NCI-H1436 treated with DMSO at 0.1 percent for 48 hours (cell line): ENCODE measurements around the gene FMO1.
"Not testable (repeated sequence)": the region's sequence is repeated elsewhere in the genome, so short reads cannot be mapped to it uniquely, and the experiment has no call there.

ENCODE experiments used
- DNase-seq: peaks from one replicate; lab custom pipeline; 2025; lab: John Stamatoyannopoulos, UW

Gene FMO1

DNA sequence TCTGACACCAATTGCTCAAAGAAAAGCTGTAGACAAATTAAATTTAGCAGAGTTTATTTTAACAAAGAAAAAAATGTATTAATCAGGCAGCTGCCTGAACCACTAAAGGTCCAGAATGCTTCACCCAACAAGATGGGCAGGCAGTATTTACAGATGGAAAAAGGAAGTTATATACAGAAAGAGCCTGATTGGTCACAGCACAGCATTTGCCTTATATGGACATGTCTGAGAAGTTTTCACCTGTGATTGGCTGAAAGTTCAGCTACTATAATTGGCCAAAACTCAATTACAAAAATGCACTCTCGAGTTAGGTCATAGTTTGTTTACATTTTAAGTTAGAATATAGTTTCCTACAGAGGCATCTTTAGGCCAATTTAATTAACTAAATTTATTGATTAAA is 15.1 kb upstream of the FMO1 start:
- DNase-seq: no peak

DNA sequence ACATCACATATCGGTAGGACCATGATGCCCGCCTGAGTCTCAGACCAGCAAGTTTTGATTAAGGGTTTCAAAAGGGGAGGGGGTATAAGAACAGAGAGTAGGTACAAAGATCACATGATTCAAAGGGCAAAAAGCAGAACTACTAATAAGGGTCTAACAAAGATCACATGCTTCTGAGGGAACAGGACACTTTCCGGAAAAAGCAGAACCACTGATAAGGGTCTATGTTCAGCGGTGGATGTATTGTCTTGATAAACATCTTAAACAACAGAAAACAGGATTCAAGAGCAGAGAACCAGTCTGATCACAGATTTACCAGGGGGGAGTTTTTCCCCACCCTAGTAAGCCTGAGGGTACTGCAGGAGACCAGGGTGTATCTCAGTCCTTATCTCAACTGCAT is 12.1 kb upstream of the FMO1 start:
- not testable (repeated sequence) for DNase-seq

DNA sequence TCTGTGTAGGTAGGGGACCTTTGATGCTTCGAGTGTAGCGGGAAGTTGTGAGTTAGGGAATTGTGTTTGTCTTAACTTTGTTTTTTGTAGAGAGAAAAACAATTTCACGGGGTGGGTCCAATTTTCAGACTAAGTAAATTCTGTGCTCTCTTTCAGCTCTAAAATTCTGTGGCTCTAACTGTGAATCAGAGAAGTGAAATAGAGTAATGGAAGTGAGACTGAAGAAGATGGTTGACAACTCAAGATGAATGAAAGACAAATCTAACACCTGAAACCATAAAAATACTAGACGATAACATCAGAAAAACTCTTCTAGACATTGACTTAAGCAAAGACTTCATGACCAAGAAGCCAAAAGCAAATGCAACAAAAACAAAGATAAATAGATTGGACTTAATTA is 4.4 kb upstream of the FMO1 start:
- DNase-seq: no peak

DNA sequence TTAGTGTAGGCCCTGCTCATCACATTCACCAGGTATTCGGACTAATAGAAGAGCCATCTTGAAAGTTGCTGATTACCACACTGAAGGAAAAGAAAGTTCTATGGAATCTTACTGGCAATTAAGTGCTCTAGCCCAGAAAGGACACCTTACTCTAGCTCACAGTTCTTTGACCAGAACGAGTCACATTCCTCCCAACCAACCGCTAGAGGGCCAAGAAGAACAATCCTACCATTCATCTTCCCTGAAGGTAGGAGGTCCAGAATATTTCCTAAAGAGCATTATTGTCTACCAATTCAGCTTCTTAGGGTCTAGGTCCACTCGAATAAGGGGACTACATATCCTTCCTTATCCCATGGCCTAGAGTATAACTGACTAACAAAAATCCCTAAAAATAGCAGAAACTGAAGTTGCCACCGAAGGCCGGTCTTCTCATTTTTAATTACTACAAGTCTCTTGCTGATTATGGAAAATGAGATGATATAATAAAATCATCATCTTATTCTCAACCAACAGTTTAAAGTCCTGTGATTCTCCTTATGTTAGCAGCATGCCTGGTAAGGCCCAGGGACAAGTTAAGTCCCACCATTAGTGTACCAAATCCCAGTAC is 2.7 kb upstream of the FMO1 start:
- DNase-seq: no peak

DNA sequence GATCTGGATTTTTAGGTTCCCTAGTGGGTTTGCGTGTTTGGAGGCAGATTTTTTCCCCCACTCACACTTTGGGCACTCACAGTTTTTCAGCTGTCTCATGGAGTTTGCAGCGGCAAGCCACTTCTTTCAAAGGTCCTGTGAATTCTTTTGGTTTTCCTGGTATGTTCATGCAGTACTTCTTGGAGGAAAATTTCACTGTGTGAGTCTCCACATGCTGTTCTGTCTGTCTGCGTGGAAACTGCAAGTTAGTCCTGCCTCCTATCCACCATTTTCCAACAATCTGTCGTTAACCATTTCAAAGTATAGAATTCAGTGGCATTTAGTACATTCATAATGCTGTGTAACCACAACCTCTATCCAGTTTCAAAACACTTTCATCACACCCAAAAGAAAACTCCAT is 793 bp upstream of the FMO1 start:
- DNase-seq: no peak

DNA sequence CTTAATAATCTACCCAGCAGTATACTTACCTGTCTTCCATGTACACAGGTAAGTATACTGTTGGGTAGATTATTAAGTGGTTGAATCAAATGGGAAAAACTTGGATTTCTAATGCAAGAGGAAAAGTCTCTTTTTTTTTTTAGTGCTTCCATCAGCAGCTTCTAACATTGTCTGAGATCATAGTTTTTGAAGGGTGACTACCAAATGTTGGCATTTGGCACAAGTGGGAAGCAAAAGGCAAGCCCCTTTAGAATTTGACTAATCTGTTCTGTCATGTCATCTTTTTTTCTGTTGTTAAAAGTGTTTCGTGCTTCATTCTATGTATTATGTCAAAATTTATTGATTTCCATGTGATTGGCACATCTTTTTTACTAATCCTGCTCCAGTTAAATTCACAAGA is 547 bp downstream of the FMO1 start:
- DNase-seq: no peak

DNA sequence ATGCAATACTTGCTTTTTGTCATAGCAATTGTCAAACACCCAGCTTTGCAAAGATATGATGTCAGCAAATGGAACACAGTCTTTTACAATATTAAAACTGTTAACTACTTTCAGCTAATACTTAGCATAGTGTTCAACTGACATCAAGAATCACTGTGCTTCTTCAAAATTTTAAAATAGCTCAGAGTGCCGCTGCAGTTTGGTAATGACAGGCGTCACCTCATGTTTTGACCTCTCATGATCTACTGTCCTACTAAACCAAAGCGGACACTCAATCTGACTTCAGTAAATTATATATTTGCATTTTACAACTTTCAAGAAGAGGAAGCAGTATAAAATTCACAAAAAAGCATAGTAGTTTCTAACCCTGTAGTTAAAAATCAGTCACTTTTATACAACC is 2.0 kb downstream of the FMO1 start:
- no peak for DNase-seq

DNA sequence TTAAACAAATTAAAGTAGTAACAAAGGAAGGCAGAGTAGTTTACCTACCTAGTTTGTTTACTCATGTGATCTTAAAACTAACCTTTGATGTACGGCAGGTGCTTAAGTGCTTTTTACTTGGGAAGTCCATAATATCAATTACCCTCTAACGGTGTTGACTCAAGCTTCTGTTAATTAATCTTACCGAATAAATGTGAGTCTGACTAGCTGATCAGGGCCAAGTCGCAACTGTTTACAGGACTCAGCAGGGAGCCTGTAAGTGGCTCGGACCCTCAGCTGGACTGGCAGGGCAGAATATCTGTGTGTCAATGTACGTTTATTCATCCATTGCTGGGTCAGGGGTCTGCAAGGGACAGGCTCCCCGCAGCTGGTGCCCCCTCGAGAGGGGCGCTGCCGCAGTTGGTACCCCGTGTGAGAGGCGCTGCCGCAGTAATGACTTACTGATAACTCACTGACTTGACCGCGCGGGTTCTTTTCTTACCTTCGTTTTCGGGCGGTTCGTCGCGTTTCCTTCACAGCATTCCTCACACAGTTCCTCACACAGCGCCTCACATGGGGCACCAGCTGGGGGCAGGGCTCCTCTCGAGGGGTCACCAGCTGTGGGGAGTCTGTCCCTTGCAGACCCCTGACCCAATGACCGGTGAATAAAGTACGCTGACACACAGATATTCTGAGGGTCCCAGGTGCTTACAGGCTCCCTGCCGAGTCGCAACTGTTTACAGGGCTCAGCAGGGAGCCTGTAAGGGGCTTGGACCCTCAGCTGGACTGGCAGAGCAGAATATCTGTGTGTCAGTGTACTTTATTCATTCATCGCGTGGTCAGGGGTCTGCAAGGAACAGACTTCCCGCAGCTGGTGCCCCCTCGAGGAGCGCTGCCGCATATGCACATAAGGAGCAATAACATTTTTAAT is 3.0 kb downstream of the FMO1 start:
- DNase-seq: no peak

DNA sequence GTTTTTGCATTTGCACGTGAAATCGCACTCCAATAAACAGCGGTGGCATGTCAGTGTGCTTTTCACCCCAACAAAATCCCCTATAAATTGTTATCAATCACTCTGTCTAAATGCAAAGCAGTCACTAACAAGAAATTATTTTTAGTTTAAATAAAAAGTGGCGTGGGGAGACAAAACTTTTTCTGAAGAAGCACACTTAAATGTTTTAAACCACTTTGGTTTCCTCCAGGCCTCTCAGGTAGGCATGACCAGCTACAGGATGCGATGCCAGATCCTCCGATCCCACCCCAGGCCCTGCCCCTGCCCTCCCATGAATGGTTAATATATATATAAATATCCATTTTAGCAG is 3.6 kb downstream of the FMO1 start:
- no peak for DNase-seq

DNA sequence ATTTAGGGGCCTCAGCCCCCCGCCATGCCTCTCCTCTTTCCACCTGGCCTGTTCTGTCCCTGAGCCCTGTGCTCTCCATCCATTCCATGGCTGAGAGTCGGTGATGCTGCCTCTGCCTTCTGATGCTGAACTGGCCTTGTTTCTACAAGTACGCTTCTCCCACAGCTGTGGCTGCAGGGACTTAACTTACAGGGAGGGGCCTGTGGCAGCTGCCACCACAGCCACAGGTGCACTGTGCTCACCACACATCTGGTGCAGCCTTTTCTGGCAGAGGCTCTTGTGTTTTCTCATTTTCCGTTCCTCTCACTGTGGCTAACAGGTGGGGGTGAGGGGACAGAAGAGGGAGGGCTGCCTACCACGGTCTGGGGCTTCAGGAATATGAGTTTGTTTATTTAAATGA is 4.2 kb downstream of the FMO1 start:
- DNase-seq: no peak

DNA sequence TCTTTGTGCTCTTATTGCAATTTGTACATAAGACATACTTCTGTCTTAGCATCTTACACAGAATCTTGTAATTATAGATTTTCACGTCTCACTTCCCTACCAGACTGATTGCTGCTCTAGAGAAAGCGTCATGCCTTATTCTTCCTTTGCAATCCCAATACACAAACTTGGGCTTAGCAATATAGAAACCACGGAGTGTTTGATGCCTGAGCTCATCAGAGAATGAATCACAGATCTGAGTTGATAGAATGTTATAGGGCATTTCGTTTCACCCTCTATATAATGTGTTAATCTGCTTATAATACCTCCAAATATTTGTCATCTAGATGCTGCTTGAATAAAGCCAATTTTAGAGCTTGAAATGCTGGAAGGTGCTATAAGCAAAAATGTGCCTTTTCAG is 6.6 kb downstream of the FMO1 start:
- DNase-seq: no peak

DNA sequence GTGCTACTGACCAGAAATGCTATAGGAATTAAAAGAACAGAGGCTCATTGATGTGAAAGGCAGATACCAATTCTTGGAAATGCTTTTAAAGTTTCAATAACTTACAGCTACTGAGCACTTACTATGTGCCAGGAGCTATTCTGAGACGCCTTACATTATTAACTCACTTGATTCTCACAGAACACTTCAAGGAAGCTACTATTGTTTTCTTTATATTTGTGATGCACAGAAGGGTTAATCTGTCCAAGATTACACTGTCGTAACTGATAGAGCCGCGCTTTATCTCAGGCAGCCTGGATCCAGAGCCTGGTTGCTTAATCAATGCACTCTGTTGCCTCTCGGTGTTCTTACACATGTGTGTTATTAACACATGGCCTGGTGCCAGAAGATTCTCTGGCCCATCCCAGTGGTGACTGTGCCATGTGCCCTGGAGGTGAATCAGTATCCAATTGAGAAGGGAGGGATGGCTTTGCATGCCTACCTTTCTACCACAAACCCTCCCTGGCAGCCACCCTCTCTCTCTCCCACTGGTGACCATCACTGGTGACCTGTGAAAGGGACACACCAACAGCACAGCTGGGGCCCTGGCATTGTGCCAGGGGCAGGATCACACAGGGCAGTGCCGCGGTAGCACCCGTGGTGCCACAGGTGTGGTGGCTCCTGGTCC is 8.8 kb downstream of the FMO1 start:
- no peak for DNase-seq

DNA sequence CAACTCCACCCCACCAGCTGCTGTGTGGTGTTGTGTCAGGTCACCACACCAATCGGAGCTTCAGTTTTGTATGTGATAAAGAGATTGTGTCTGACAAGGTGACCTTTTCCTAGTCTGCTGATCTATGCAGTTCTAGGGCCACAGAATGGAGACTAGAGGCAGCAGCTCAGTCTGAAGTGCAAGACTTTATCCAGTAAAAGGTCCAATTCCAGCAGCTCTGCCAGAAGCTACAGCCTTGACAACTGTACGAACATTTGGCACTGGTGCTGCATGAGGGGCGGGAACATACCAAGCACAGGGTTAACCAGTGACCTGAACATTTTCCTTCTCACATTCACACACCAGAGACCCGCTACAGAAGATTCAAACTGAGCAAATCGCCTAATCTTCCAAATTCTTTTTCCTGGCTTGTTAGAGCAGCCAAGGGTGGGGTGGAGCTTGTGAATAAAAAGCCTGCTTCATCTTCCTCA is 9.3 kb downstream of the FMO1 start:
- DNase-seq: no peak

DNA sequence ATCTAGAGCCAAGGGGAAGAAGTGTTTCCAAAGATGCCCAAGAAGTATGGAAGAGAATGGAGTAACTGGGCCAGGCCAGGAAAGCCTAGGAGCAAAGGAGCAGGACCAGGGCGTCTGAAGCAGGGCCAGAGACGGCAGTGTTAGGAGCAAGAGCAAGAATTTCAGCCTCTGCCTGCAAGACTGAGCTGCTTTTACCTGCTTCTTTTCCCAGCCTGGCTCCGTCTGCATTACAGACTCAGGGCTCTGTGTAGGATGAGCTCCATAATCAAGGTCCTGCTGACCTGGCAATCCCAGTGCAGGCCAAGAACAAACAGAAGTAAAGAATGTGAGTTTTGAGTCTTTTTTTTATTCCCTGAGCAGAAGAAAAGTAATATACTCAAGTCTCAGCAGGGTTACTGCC is 10.1 kb downstream of the FMO1 start:
- no peak for DNase-seq

DNA sequence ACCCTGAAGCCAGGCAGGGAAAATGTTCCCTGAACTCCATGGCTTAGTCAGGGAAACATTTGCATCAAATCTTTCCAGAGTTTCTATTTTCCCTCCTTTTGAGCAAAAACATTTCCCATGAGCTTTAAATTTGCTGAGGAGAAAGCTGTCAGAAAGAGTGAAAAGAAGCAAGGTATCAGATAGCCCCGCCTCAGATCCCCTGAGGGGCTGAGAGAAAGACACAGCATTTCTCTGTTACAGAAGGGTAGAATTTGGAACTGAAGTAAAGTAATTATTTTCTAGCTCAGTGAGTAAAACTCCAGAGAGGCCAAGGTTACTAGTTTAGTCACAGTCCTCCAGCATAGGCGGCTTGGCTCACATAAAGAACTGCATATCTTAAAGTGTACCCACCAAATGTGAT is 10.6 kb downstream of the FMO1 start:
- DNase-seq: no peak

DNA sequence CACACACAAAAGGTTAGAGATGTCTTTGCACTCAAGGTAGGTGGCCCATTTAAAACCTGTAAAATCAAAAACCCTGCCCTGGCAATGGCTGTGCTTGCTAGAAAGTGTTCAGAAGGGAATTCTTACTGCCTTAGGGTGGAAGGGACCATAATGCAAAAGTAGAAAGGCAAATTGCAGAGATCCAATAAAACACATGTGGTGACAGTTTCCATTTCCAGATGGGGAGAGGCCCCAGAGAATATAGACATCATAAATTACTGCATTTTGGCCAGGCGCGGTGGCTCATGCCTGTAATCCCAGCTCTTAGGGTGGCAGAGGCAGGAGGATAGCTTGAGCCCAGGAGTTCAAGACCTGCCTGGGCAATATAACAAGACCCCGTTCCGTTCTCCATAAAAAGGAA is 13.0 kb downstream of the FMO1 start:
- no peak for DNase-seq

DNA sequence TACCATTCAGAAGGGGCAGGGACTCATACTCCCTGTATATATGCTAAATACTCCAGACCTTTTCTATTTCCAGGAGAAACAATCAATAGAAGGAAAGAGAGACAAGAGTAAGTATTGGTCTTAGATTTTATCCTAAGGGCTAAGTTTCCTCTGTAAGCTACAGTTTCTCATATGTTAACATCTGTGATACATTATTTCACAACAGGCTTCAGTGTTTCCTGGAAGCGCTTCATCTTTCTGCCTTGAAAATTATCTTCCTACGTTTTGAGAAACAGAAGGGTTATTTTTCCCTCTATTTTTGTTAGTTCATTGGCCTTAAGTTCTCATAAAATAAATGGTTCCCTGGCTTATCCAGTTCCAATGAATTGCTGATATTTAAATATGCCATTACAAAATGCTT is 15.6 kb downstream of the FMO1 start:
- no peak for DNase-seq

DNA sequence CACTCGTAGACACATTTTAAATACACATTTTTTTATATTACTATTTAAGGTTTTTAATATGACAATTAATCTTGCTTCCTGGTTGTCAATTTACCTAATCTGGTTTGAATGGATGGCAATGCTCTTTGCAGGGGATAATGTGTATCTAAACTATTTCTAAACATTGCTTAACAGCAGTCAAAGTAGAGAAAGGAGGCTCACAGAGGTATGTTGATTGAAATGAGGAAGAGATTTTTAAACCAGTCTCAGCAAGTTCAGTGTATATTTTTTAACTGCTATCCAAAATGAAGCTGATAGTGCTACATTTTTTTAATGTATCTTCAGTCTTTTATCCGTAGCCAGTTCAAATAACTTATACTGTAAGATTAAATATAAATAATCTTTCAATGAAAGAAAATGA is 17.4 kb downstream of the FMO1 start:
- no peak for DNase-seq

DNA sequence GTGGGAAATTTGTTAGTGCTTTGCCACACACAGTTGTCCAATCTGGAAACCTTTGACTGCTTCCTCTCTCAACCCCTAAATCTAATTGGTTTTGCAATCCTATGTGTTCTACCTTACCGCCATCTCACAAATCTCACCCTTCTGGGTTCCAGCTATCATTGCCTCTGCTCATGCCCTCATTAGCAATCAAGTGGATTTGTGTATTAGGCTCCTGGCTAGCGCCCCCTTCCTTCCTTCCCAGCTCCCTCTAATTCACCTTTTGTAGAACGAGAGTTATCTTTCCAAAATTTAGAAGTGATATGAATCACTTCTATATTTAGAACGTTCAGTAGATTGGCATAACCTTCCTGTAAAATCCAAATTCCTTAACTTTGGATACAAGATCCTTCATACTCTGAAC is 18.6 kb downstream of the FMO1 start:
- DNase-seq: no peak

DNA sequence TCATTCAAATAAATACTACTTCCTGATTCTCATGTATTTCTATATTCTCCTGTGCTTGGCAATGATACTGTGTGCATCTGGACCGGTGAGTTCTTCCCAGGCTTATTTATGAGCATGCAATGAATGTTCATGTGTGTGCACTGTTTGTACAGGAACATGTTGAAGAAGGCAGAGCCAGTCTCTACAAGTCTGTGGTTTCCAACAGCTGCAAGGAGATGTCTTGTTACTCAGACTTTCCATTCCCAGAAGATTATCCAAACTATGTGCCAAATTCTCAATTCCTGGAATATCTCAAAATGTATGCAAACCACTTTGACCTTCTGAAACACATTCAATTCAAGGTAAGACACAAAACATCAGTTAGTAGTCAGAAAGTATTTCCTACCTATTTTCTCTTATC is 19.1 kb downstream of the FMO1 start:
- no peak for DNase-seq

DNA sequence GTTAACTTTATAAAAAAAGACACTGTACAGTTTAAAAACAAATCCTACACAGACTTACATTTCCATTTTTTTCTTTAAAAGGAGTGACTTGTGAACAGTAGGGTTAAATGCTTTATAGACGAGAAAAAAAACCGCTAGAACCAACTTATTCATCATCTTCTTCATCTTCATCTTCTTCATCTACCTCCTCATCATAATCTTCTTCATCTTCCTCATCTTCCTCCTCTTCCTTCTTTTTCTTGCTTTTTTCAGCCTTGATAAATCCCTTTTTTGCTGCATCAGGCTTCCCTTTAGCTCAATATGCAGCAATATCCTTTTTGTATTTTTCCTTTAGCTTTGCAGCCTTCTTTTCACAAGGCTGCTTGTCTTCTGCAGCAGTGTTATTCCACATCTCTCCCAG is 22.5 kb downstream of the FMO1 start:
- DNase-seq: no peak

DNA sequence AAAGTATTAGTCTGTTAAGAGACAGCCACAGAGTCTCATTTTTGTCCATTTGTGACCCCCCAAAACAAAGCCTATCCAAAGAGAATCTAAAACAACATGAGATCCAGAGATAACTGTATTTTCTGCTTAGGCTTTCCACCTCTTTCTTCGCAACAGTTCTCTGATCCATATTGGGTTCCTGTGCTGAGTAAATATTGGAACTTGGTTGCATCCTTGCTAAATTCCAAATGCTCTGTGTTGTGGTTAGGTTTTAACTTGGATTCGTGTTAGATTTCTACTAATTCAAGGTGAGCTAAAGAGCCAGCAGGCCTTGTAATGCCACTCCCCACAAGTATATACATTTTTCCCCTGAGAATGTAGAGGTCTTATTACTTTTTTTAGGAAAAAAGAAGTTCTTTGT is 29.2 kb downstream of the FMO1 start:
- DNase-seq: no peak

DNA sequence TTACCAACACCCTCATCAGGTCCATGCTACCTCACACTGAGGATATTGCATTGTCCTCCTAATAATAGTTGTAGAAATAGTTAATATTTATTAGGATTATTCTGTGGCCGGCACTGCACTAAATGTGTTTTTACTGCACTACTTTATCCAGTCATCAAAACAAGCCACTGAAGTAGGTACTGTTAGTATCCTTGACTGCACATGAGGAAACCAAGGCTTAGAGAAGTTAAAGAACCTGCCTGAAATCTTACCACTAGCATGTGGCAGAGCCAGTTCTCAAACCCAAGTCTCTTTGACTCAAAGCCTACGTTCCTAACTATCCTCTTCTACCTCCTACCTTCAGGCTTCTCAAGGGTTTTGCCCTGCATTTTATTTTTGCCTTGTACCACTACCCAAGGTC is 30.9 kb downstream of the FMO1 start:
- DNase-seq: no peak
